HEK293T (cell line): ENCODE measurements around the gene CXXC5.

Experiments used
- ARNT ChIP-seq: fragments of 450-650 bp; IDR thresholded peaks from 2 replicates; pipeline ENCODE4 v1.6.1; 2017; ENCODE audit warnings: mild to moderate bottlenecking
- BHLHE40 ChIP-seq: fragments of 450-650 bp; IDR thresholded peaks from 2 replicates; pipeline ENCODE4 v1.6.1; 2016; ENCODE audit warnings: mild to moderate bottlenecking, moderate library complexity, borderline replicate concordance
- ELF4 ChIP-seq: fragments of 450-650 bp; IDR thresholded peaks from 2 replicates; pipeline ENCODE4 v1.6.1; 2017; ENCODE audit warnings: antibody characterized with exemption
- FOXA1 ChIP-seq: fragments of 450-650 bp; IDR thresholded peaks from 2 replicates; pipeline ENCODE4 v1.6.1; 2016; ENCODE audit warnings: mild to moderate bottlenecking
- FOXK2 ChIP-seq: fragments of 450-650 bp; IDR thresholded peaks from 2 replicates; pipeline ENCODE4 v1.6.1; 2016; ENCODE audit warnings: mild to moderate bottlenecking
- FOXM1 ChIP-seq: fragments of 450-650 bp; IDR thresholded peaks from 2 replicates; pipeline ENCODE4 v1.6.1; 2017; ENCODE audit warnings: mild to moderate bottlenecking, borderline replicate concordance
- NFRKB ChIP-seq: fragments of 450-650 bp; IDR thresholded peaks from 2 replicates; pipeline ENCODE4 v1.6.1; 2016; ENCODE audit warnings: mild to moderate bottlenecking, moderate library complexity
- SUZ12 ChIP-seq: fragments of 450-650 bp; IDR thresholded peaks from 2 replicates; pipeline ENCODE4 v1.6.1; 2016; ENCODE audit warnings: mild to moderate bottlenecking
- TARDBP ChIP-seq: fragments of 450-650 bp; IDR thresholded peaks from 2 replicates; pipeline ENCODE4 v1.6.1; 2016
- ZNF384 ChIP-seq: fragments of 450-650 bp; IDR thresholded peaks from 2 replicates; pipeline ENCODE4 v1.6.1; 2016

DNA sequence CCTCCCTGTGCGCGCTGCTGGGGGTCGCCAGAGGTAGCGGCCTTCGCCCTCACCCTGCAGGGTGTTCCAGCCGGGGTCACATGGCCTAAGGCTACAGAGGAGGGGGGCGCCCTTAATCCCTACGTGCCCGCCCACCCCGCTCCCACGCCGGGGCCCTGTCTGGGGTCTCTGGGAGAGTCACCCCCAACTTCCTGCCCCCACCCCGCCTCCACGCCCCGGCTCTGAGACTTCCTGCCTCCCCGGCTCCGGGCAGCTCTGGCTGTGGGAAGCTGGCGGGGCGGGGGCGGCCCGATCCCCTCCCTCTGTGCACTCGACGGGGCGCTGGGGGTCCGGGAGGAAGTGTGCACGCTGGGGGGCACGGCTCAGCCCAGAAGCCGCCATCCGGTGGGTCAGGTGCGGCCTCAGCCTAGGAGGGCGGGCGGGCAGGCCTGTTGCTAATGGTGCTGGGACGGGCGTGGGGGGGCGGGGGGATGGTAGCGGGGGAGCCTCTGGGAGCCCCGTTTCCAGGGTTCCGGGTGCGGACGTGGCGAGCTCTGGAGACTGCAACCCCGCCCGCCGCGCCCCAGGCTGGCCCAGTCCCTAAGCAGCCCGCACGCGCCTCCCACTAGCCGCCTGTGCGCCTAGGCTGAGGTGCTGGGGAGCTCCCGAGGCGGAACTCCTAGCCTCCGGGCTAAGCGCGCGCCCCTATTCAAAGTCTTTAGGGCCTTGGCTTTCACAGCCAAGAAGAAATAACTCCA lies 61.6 kb downstream of the CXXC5 start:
- TF ChIP-seq BHLHE40, result no peak
- TF ChIP-seq ZNF384, result no peak
- no peak for TF ChIP-seq ELF4
- no peak for TF ChIP-seq SUZ12
- no peak for TF ChIP-seq ARNT
- TF ChIP-seq FOXM1, result no peak
- no peak for TF ChIP-seq FOXA1
- TF ChIP-seq FOXK2, result no peak
- no peak for TF ChIP-seq NFRKB
- no peak for TF ChIP-seq TARDBP
